ENCODE results near the gene SUGCT. TPM values are rescaled to one million over a fixed set of nuclear protein-coding genes. Genes with fewer than 3 reads are reported as not detected.
"Not testable (repeated sequence)": the region's sequence is repeated elsewhere in the genome, so short reads cannot be mapped to it uniquely, and the experiment has no call there.

SUGCT gene
- total RNA-seq, 1 donor from 2014 or later = 8.4 TPM

- peak; percentile 78 for ATAC-seq (ENCODE audit: poor library complexity)
- no peak for DNase-seq
- intact Hi-C loops (cut with DNase I) = no loop called here
These were observed 1.0 kb upstream of the SUGCT start for GRCh38 chr7:40133561-40134427.

- DNase-seq (peak; percentile 59), ATAC-seq (ENCODE audit: poor library complexity) (no peak)
- intact Hi-C loops (cut with DNase I) = no loop called here
These were observed 459 bp downstream of the SUGCT start for GRCh38 chr7:40135317-40135610.

DNA sequence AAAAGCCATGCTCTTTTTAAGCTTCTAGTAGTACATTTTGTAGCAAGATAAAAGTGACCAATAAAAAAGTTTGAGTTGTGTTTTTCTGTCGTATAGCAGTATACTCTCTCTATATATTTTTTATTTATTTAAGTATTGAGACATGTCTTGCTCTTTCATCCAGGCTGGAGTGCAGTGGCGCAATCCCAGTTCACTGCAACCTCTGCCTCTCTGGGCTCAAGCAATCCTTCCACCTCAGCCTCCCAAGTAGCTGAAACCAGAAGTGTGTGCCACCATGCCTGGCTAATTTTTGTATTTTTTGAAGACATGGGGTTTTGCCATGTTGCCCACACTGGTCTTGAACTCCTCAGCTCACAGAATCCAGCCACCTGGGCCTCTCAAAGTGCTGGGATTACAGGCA, 2.8 kb downstream of the SUGCT start:
- intact Hi-C loops (cut with DNase I) = no loop called here
- no peak for ATAC-seq (ENCODE audit: poor library complexity)
- no peak for DNase-seq

DNA sequence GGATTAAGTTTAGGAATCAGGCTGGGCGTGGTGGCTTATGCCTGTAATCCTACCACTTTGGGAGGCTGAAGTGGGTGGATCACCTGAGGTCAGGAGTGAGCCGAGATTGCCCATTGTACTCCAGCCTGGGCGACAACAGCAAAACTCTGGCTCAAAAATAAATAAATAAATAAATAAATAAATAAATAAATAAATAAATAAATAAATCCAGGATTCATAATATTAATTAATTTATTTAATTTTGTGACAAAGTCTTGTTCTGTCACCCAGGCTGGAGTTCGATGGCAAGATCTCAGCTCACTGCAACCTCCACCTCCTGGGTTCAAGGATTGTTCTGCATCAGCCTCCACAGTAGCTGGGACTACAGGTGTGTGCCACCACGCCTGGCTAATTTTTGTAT, 4.2 kb downstream of the SUGCT start:
- DNase-seq = no peak
- intact Hi-C loops (cut with DNase I) = no loop called here
- no peak for ATAC-seq (ENCODE audit: poor library complexity)

DNA sequence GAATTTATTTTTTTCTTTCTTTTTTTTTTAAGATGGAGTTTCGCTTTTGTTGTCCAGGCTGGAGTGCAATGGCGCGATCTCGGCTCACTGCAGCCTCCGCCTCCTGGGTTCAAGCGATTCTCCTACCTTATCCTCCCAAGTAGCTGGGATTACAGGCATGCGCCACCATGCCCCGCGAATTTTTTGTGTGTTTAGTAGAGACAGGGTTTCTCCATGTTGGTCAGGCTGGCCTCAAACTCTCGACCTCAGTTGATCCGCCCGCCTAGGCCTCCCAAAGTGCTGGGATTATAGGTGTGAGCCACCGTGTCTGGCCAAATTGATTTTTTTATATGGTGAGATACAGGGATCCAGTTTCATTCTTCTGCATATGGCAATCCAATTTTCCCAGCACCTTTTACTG, 5.1 kb downstream of the SUGCT start:
- DNase-seq; ATAC-seq (ENCODE audit: poor library complexity); intact Hi-C loops (cut with DNase I): not testable (repeated sequence)

- intact Hi-C loops (cut with DNase I); DNase-seq; ATAC-seq (ENCODE audit: poor library complexity): not testable (repeated sequence)
These were observed 7.1 kb downstream of the SUGCT start for GRCh38 chr7:40141916-40142315.

DNA sequence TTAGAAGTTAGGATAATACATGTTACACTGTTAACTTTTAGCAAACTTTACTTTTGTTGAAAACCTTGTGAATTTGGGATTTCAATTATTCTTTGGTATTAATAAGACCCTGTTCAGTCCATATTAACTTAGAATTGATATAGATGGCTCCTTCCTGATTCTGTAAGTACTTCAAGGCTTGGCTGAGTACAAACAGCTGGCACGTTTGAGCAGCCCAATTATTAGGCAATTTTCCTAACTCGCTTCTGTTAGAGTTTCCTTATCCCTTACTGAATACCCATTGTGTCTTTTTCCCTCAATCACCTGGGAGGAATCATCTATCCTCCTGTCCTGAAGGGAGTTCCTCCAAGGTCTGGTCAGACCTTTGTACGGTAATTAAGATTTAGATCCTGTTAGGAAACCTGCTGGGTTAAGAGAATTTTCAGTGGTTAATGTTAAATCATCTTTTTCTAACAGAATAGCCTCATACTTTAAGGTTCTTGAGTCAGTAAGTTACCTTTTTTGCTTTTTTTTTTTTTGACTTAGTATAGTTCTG, 10.9 kb downstream of the SUGCT start:
- DNase-seq; intact Hi-C loops (cut with DNase I); ATAC-seq (ENCODE audit: poor library complexity): not testable (repeated sequence)

GRCh38 chr7:40147371-40148246, 12.8 kb downstream of the SUGCT start:
- DNase-seq (no peak), ATAC-seq (ENCODE audit: poor library complexity) (no peak)
- intact Hi-C loops (cut with DNase I) = no loop called here

- ATAC-seq (ENCODE audit: poor library complexity); intact Hi-C loops (cut with DNase I): not testable (repeated sequence)
These were observed 13.4 kb downstream of the SUGCT start for GRCh38 chr7:40148247-40148580.

GRCh38 chr7:40148671-40149070, 13.9 kb downstream of the SUGCT start:
- DNase-seq = no peak
- intact Hi-C loops (cut with DNase I) = no loop called here
- no peak for ATAC-seq (ENCODE audit: poor library complexity)

More at GRCh38 chr7:40148247-40148580, 13.4 kb downstream of the SUGCT start:
- not testable (repeated sequence) for DNase-seq

DNA sequence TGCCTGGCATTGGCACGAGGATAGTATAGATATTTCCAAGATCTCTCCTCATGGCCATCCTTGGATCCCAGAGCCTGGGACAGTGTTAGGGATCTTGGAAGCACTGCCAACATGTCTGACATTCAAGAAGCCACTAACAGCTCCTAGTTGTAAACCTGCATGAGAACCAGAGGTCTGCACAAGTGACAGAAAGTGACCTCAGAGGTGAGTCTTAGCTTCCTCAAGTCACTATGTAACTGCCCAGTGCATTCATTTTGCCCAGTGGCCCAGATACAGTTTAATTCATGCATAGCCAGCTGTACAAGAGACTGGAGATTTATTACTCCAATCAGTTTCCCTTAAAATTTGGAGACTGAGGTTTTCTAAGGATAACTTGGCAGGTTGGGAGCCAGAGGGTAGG, 16.7 kb downstream of the SUGCT start:
- ATAC-seq (ENCODE audit: poor library complexity) = no peak
- DNase-seq = no peak
- intact Hi-C loops (cut with DNase I) = no loop called here

DNA sequence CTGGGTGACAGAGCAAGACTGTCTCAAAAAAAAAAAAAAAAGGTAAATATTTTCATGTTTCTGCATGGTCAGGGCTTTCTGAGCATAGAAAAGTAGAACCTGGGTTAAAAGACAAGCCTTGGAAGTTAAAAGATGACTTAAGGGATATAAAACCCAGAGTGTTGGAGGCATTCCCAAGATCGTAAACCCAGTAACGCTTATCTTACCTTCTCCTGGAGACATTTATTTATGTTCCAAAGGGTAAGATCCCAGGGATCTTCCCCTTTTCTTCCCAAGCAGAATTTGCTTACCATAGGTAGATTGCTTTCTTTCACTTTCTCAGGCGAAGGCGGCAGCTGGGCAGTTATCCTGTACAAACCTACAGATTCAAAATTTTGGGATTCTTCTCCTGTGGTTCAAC, 22.2 kb downstream of the SUGCT start:
- no peak for ATAC-seq (ENCODE audit: poor library complexity)
- no peak for DNase-seq
- intact Hi-C loops (cut with DNase I) = no loop called here

DNA sequence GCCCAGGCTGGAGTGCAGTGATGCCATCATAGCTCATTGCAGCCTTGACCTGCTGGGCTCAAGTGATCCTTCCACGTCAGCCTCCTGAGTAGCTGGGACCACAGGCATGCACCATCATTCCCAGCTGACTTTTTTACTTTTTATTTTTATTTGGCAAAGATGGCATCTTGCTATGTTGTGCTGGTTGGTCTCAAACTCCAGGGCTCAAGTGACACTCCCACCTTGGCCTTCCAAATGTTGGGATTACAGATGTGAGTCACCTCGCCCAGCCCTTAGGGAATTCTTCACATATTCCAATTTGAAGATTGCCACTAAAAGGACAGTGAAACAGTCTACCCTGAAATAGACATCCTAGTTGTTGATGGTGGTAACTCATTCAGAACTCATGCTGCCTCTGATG, 27.7 kb downstream of the SUGCT start:
- intact Hi-C loops (cut with DNase I) = no loop called here
- ATAC-seq (ENCODE audit: poor library complexity) = no peak

DNA sequence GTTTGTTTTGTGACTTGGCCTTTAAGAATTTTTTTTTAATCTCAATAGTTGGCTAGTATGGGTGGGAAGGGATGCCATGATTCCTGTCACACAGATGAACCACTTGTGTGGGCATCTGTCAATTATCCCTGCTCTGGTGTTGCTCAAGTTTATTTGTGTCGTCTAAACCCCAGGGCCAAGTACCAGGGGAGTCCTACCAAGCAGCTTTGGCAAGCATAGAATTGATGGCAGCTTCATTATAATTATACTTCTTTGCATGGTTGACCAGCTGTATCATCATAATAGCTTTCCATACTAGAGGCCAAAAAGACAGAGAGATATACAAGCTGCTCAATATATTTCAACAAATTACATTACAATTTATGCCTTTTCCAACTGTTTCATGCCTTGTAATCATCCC, 30.4 kb downstream of the SUGCT start:
- intact Hi-C loops (cut with DNase I) = no loop called here
- ATAC-seq (ENCODE audit: poor library complexity) = no peak

More for the DNA sequence above, 27.7 kb downstream of the SUGCT start:
- no peak for DNase-seq

GRCh38 chr7:40167291-40167690, 32.5 kb downstream of the SUGCT start:
- intact Hi-C loops (cut with DNase I) = no loop called here
- no peak for ATAC-seq (ENCODE audit: poor library complexity)
- DNase-seq = no peak

More for the DNA sequence above, 30.4 kb downstream of the SUGCT start:
- DNase-seq = no peak

- intact Hi-C loops (cut with DNase I) = not testable (repeated sequence)
These were observed 33.5 kb downstream of the SUGCT start for GRCh38 chr7:40168266-40168665.

GRCh38 chr7:40173121-40173520, 38.3 kb downstream of the SUGCT start:
- intact Hi-C loops (cut with DNase I); DNase-seq; ATAC-seq (ENCODE audit: poor library complexity): not testable (repeated sequence)

More at GRCh38 chr7:40168266-40168665, 33.5 kb downstream of the SUGCT start:
- DNase-seq; ATAC-seq (ENCODE audit: poor library complexity): not testable (repeated sequence)

GRCh38 chr7:40175256-40175655, 40.5 kb downstream of the SUGCT start:
- ATAC-seq (ENCODE audit: poor library complexity); intact Hi-C loops (cut with DNase I); DNase-seq: not testable (repeated sequence)

DNA sequence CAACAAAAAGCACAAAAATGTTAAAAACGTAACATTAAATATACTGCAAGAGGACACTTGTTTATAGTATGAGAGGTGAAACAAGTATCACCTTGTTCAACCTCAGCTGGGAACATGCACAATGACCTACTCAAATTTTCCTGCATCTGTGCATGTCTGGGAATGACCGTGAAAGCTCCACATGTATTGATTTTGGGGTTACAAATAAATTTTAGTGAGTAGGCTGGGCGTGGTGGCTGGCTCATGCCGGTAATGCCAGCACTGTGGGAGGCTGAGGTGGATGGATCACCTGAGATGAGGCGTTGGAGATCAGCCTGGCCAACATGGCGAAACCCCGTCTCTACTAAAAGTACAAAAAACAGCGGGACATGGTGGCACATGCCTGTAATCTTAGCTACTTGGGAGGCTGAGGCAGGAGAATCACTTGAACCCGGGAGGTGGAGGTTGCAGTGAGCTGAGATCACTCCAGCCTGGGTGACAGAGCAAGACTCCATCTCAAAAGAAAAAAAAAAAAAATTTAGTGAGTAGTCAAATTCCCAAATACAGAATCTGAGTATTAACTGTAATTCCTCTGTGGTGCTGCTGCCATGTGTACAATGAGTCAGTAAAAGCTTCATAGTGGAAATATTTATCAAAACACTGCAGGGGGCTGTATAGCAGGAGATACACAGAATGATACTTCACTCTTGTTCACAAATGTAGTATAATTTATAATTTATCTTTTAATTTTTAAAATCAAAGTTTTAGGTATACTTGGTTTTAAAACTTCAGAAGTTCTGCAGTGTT, 41.1 kb downstream of the SUGCT start:
- intact Hi-C loops (cut with DNase I) = no loop called here
- ATAC-seq (ENCODE audit: poor library complexity) = no peak
- no peak for DNase-seq
